Stimulated activated CD8-positive, alpha-beta memory T cell treated with anti-CD3 and anti-CD28 coated beads, Interleukin-15, amount 100 ng/mL, for 24 hours (primary cell): ENCODE data around the gene FOCAD.
"Not testable (repeated sequence)": the region's sequence is repeated elsewhere in the genome, so short reads cannot be mapped to it uniquely, and the experiment has no call there.

Source experiments
- DNase-seq: peaks from one replicate; pipeline ENCODE4 v3.0.0-alpha.2; 2020; ENCODE audit warnings: low read depth

The FOCAD gene

GRCh38 chr9:20973246-20973947 lies 289.3 kb downstream of the FOCAD start:
- not testable (repeated sequence) for DNase-seq

GRCh38 chr9:20974191-20974938 lies 290.3 kb downstream of the FOCAD start:
- not testable (repeated sequence) for DNase-seq

GRCh38 chr9:20978249-20978648 lies 294.2 kb downstream of the FOCAD start:
- DNase-seq: no peak

- DNase-seq: no peak
Measured at GRCh38 chr9:20980832-20981455, 296.9 kb downstream of the FOCAD start.

- DNase-seq: no peak
Measured at GRCh38 chr9:20981486-20981885, 297.4 kb downstream of the FOCAD start.

- no peak for DNase-seq
Measured at GRCh38 chr9:20984506-20984905, 300.4 kb downstream of the FOCAD start.

GRCh38 chr9:20985851-20986600 lies 302.0 kb downstream of the FOCAD start:
- no peak for DNase-seq

GRCh38 chr9:20987521-20987920 lies 303.5 kb downstream of the FOCAD start:
- DNase-seq: no peak

GRCh38 chr9:20988061-20988460 lies 304.0 kb downstream of the FOCAD start:
- DNase-seq: no peak

- DNase-seq: no peak
Measured at GRCh38 chr9:20988671-20989315, 304.7 kb downstream of the FOCAD start.

GRCh38 chr9:20989923-20990341 lies 305.9 kb downstream of the FOCAD start:
- DNase-seq: no peak

- DNase-seq: no peak
Measured at GRCh38 chr9:20990867-20991266, 306.8 kb downstream of the FOCAD start.

- DNase-seq: no peak
Measured at GRCh38 chr9:20994486-20994885, 310.4 kb downstream of the FOCAD start.

GRCh38 chr9:20995616-20996015 lies 311.6 kb downstream of the FOCAD start:
- no peak for DNase-seq

GRCh38 chr9:20996809-20997208 lies 312.8 kb downstream of the FOCAD start:
- DNase-seq: no peak

GRCh38 chr9:20997503-20998076 lies 313.5 kb downstream of the FOCAD start:
- DNase-seq: no peak

- DNase-seq: no peak
Measured at GRCh38 chr9:21001581-21001980, 317.5 kb downstream of the FOCAD start.

- no peak for DNase-seq
Measured at GRCh38 chr9:21002040-21002439, 318.0 kb downstream of the FOCAD start.

GRCh38 chr9:21015129-21015815 lies 331.2 kb downstream of the FOCAD start:
- no peak for DNase-seq

GRCh38 chr9:21015995-21016394 lies 331.9 kb downstream of the FOCAD start:
- DNase-seq: no peak
